HUES64 (cell line): Measurements from ENCODE around the gene GGTLC3.
"Not testable (repeated sequence)": the region's sequence is repeated elsewhere in the genome, so short reads cannot be mapped to it uniquely, and the experiment has no call there.

Source experiments
- H3K27ac ChIP-seq: 2 replicates; pipeline ENCODE4 v1.7.0; 2013; ENCODE audit warnings: low read depth, low read length, inconsistent platforms
- H3K27me3 ChIP-seq: 2 replicates; pipeline ENCODE4 v1.6.1; 2013; ENCODE audit warnings: mild to moderate bottlenecking, low read length; ENCODE audit not compliant: insufficient read depth
- H3K36me3 ChIP-seq: 2 replicates; pipeline ENCODE4 v1.6.1; 2013; ENCODE audit warnings: mild to moderate bottlenecking, low read length; ENCODE audit not compliant: insufficient read depth
- H3K4me1 ChIP-seq: 2 replicates; pipeline ENCODE4 v1.6.1; 2013; ENCODE audit warnings: mild to moderate bottlenecking, low read length, moderate library complexity; ENCODE audit not compliant: insufficient read depth
- H3K4me3 ChIP-seq: 2 replicates; pipeline ENCODE4 v1.5.1; 2013; ENCODE audit warnings: mild to moderate bottlenecking, low read length, moderate library complexity
- H3K9ac ChIP-seq: 2 replicates; pipeline ENCODE4 v1.6.1; 2013; ENCODE audit warnings: mild to moderate bottlenecking, low read depth, low read length
- H3K9me3 ChIP-seq: 2 replicates; pipeline ENCODE4 v1.6.1; 2013; ENCODE audit warnings: low read depth, low read length; ENCODE audit not compliant: insufficient read depth
- WGBS: fragments of 150-250, 120-280 bp; methylation state at CpG from one replicate; pipeline ENCODE4 v1.1.7; 2013; ENCODE audit warnings: missing lambda C conversion rate; 5-methylcytosine and 5-hydroxymethylcytosine counted together

Gene GGTLC3

DNA sequence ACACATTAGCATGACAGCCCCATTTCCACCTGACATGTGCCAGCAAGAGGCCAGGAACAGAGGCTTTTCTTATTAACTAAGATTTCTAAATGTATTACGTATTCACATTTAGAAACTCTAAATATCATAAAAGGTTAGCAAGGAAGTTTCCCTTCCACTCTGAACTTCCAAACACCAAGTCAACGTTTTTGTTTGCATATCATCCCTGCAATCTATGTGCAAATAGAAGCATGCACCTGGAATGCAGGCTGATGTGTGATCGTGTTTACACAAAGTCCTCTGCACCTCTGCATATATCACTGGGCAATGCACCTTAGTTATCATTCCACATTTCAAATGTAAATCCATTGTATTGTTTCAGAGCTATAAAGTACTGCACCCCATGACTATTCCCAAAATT lies 21.7 kb downstream of the GGTLC3 start:
- not testable (repeated sequence) for H3K4me3 ChIP-seq

More for the DNA sequence above, 21.7 kb downstream of the GGTLC3 start:
- not testable (repeated sequence) for H3K36me3 ChIP-seq, H3K27ac ChIP-seq, H3K9ac ChIP-seq, H3K4me1 ChIP-seq, H3K27me3 ChIP-seq, H3K9me3 ChIP-seq
- no CpG with 5 or more reads among the region's 3 CpGs for WGBS
